ENCODE measurements around the gene TMEM247. TPM values are rescaled to one million over a fixed set of nuclear protein-coding genes. Genes with fewer than 3 reads are reported as not detected.

Gene TMEM247
- total RNA-seq, 2 donors from 2014 or later, result 2.6 TPM; not detected in 1

GRCh38 chr2:46508759-46509158 is 29.4 kb downstream of the TMEM247 start:
- WGBS, result 86% methylated on average over 3 of the region's 3 CpGs
- Histone ChIP-seq H3K9me3 (no peaks in the 10 kb centered on the region), H3K4me1 (replicated peaks) (no peaks in the 10 kb centered on the region), H3K4me3 (no peak overlapping the region), H3K36me3 (no peaks in the 10 kb centered on the region), H3K27ac (no peak overlapping the region), H3K27me3 (replicated peaks; ENCODE audit: insufficient read depth) (no peaks in the 10 kb centered on the region)
- DNase-seq (ENCODE audit: low spot score), result no peak
- TF ChIP-seq POLR2A (IDR thresholded peaks at IDR 0.05) (no peak), POLR2AphosphoS5 (IDR thresholded peaks at IDR 0.05) (no peak), CTCF (IDR thresholded peaks at IDR 0.05) (no peak)
- intact Hi-C loops (cut with DNase I), result no loop called here

- TF ChIP-seq CTCF (IDR thresholded peaks at IDR 0.05), result no peak
- Histone ChIP-seq H3K27me3 (replicated peaks; ENCODE audit: insufficient read depth) (no peaks in the 10 kb centered on the region), H3K4me1 (replicated peaks) (no peaks in the 10 kb centered on the region), H3K4me3 (no peak overlapping the region), H3K36me3 (no peaks in the 10 kb centered on the region), H3K27ac (no peak overlapping the region), H3K9me3 (no peaks in the 10 kb centered on the region)
- intact Hi-C loops (cut with DNase I), result no loop called here
- DNase-seq (ENCODE audit: low spot score), result no peak
- 87% methylated on average over 3 of the region's 3 CpGs for WGBS
Measured at GRCh38 chr2:46509804-46510203, 30.4 kb downstream of the TMEM247 start.

- H3K9me3 ChIP-seq, result no peaks in the 10 kb centered on the region
- H3K4me1 ChIP-seq (replicated peaks), result no peaks in the 10 kb centered on the region
- TF ChIP-seq POLR2AphosphoS5 (IDR thresholded peaks at IDR 0.05) (no peak), CTCF (IDR thresholded peaks at IDR 0.05) (no peak), POLR2A (IDR thresholded peaks at IDR 0.05) (no peak)
- no peaks in the 10 kb centered on the region for H3K36me3 ChIP-seq
- no peaks in the 10 kb centered on the region for H3K27me3 ChIP-seq (replicated peaks; ENCODE audit: insufficient read depth)
- no peak for DNase-seq (ENCODE audit: low spot score)
- intact Hi-C loops (cut with DNase I), result no loop called here
- no peak overlapping the region for H3K27ac ChIP-seq
- 81% methylated on average over 5 of the region's 5 CpGs for WGBS
- no peak overlapping the region for H3K4me3 ChIP-seq
Measured at GRCh38 chr2:46510598-46511177, 31.3 kb downstream of the TMEM247 start.

GRCh38 chr2:46512185-46512584 is 32.8 kb downstream of the TMEM247 start:
- no peak overlapping the region for H3K4me3 ChIP-seq
- H3K27ac ChIP-seq, result no peak overlapping the region
- no peaks in the 10 kb centered on the region for H3K27me3 ChIP-seq (replicated peaks; ENCODE audit: insufficient read depth)
- intact Hi-C loops (cut with DNase I), result no loop called here
- H3K36me3 ChIP-seq, result no peaks in the 10 kb centered on the region
- DNase-seq (ENCODE audit: low spot score), result no peak
- whole genome bisulfite sequencing, result 90% methylated on average over 10 of the region's 10 CpGs
- no peaks in the 10 kb centered on the region for H3K9me3 ChIP-seq
- H3K4me1 ChIP-seq (replicated peaks), result no peaks in the 10 kb centered on the region
- TF ChIP-seq CTCF (IDR thresholded peaks at IDR 0.05), result no peak
- no peak for TF ChIP-seq POLR2A (IDR thresholded peaks at IDR 0.05)
- TF ChIP-seq POLR2AphosphoS5 (IDR thresholded peaks at IDR 0.05), result no peak

- H3K36me3 ChIP-seq, result no peaks in the 10 kb centered on the region
- H3K9me3 ChIP-seq, result no peaks in the 10 kb centered on the region
- no peaks in the 10 kb centered on the region for H3K27me3 ChIP-seq (replicated peaks; ENCODE audit: insufficient read depth)
- no peak for TF ChIP-seq POLR2A (IDR thresholded peaks at IDR 0.05)
- TF ChIP-seq POLR2AphosphoS5 (IDR thresholded peaks at IDR 0.05), result no peak
- TF ChIP-seq CTCF (IDR thresholded peaks at IDR 0.05), result no peak
- H3K27ac ChIP-seq, result no peak overlapping the region
- no peaks in the 10 kb centered on the region for H3K4me1 ChIP-seq (replicated peaks)
- intact Hi-C loops (cut with DNase I), result no loop called here
- no peak overlapping the region for H3K4me3 ChIP-seq
- no peak for DNase-seq (ENCODE audit: low spot score)
- WGBS, result 97% methylated on average over 1 of the region's 1 CpG
Measured at GRCh38 chr2:46514738-46515137, 35.4 kb downstream of the TMEM247 start.
